OCI-LY3 (cell line): ENCODE results near the gene PPM1N.

Experiments
- H2AFZ ChIP-seq: fragments of 200-600, 300-600 bp; shearing (Covaris generic); 2 replicates; pipeline ENCODE4 v1.6.0; 2014; ENCODE audit warnings: antibody characterized with exemption, low read depth, low read length
- H3K27ac ChIP-seq: fragments of 200-600, 300-600 bp; sonication (generic); 2 replicates; pipeline ENCODE4 v1.5.1; 2014; ENCODE audit warnings: mild to moderate bottlenecking, low read length, moderate library complexity, mixed read lengths
- H3K27me3 ChIP-seq: fragments of 200-600, 300-600 bp; sonication (generic); 2 replicates; pipeline ENCODE4 v1.6.1; 2014; ENCODE audit warnings: low read depth, low read length, mixed read lengths
- H3K36me3 ChIP-seq: fragments of 200-600, 300-600 bp; sonication (generic); replicated peaks from 2 replicates; pipeline ENCODE3; 2014; ENCODE audit warnings: low read depth, low read length, mixed read lengths
- H3K4me1 ChIP-seq: fragments of 300-600, 200-600 bp; sonication (generic); 2 replicates; pipeline ENCODE4 v1.6.1; 2014; ENCODE audit warnings: low read length, mixed read lengths
- H3K4me2 ChIP-seq: fragments of 200-600, 300-600 bp; sonication (generic); 2 replicates; pipeline ENCODE4 v1.6.1; 2014; ENCODE audit warnings: low read length, mixed read lengths
- H3K4me3 ChIP-seq: fragments of 300-600, 200-600 bp; sonication (generic); 2 replicates; pipeline ENCODE4 v1.5.1; 2014; ENCODE audit warnings: antibody characterized with exemption, mild to moderate bottlenecking, low read length, moderate library complexity
- H3K79me2 ChIP-seq: fragments of 300-600, 200-600 bp; shearing (Covaris generic); 2 replicates; pipeline ENCODE4 v1.6.1; 2014; ENCODE audit warnings: mild to moderate bottlenecking, low read length, mixed read lengths
- H3K9ac ChIP-seq: fragments of 300-600, 200-600 bp; shearing (Covaris generic); 2 replicates; pipeline ENCODE4 v1.6.0; 2014; ENCODE audit warnings: mild to moderate bottlenecking, low read length, moderate library complexity
- H3K9me3 ChIP-seq: fragments of 200-600, 300-600 bp; shearing (Covaris generic); 2 replicates; pipeline ENCODE4 v1.6.1; 2014; ENCODE audit warnings: low read length, mixed read lengths; ENCODE audit not compliant: insufficient read depth
- H4K20me1 ChIP-seq: fragments of 200-600, 300-600 bp; sonication (generic); 2 replicates; pipeline ENCODE4 v1.6.1; 2016; ENCODE audit warnings: low read length, mixed read lengths; ENCODE audit not compliant: insufficient read depth
- CTCF ChIP-seq: fragments of 200-600, 300-600 bp; sonication (generic); IDR thresholded peaks from 2 replicates; pipeline ENCODE4 v1.5.1; 2014; ENCODE audit warnings: antibody characterized with exemption, low read length, low read depth
- EZH2phosphoT487 ChIP-seq: fragments of 200-600 bp; shearing (Covaris generic); IDR thresholded peaks from 2 replicates; pipeline ENCODE4 v1.6.1; 2018; ENCODE audit warnings: antibody characterized with exemption, mixed run types, low read depth

The PPM1N gene

GRCh38 chr19:45531349-45531748 lies 33.1 kb downstream of the PPM1N start:
- Histone ChIP-seq H3K4me3 (no peak overlapping the region), H3K9ac (no peak overlapping the region)

DNA sequence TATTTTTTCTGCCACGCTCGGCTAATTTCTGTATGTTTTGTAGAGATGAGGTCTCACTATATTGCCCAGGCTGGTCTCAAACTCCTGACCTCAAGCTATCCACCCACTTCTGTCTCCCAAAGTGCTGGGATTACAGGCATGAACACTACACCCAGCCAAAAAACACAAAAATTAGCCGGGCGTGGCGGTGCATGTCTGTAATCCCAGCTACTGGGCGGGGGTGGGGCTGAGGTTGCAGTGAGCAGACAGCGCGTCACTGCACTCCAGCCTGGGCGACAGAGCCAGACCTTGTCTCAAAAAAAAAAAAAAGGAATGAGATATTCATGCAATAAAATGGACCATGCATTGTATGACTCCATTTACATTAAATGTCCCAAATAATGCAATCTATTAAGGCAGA lies 41.2 kb downstream of the PPM1N start:
- no peaks in the 10 kb centered on the region for H4K20me1 ChIP-seq
- no peaks in the 10 kb centered on the region for H3K79me2 ChIP-seq
- H3K4me2 ChIP-seq: no peak overlapping the region
- no peak overlapping the region for H3K27ac ChIP-seq
- H3K4me3 ChIP-seq: no peak overlapping the region
- TF ChIP-seq CTCF (no peak), EZH2phosphoT487 (no peak)
- no peak overlapping the region for H3K9ac ChIP-seq
- H3K27me3 ChIP-seq: no peaks in the 10 kb centered on the region
- H3K4me1 ChIP-seq: peaks cover 8% of the 10 kb centered on the region
- H3K9me3 ChIP-seq: 0 out of 2 replicates have a peak, but pooled peaks cover 5% of the 10 kb centered on the region
- H2AFZ ChIP-seq: no peak overlapping the region
- no peaks in the 10 kb centered on the region for H3K36me3 ChIP-seq

More at GRCh38 chr19:45531349-45531748, 33.1 kb downstream of the PPM1N start:
- Histone ChIP-seq H3K9me3 (no peaks in the 10 kb centered on the region), H3K4me1 (peaks cover 3% of the 10 kb centered on the region; the same call in 1 of the 2 replicates), H3K79me2 (no peaks in the 10 kb centered on the region), H3K27ac (no peak overlapping the region), H3K27me3 (no peaks in the 10 kb centered on the region), H3K36me3 (peaks cover 44% of the 10 kb centered on the region), H2AFZ (no peak overlapping the region), H4K20me1 (no peaks in the 10 kb centered on the region), H3K4me2 (no peak overlapping the region)
- no peak for TF ChIP-seq CTCF
- no peak for TF ChIP-seq EZH2phosphoT487

GRCh38 chr19:45542234-45542668 lies 44.0 kb downstream of the PPM1N start:
- no peaks in the 10 kb centered on the region for H3K79me2 ChIP-seq
- H3K4me2 ChIP-seq: no peak overlapping the region
- peaks cover 8% of the 10 kb centered on the region for H3K4me1 ChIP-seq
- no peak overlapping the region for H3K4me3 ChIP-seq
- no peaks in the 10 kb centered on the region for H3K27me3 ChIP-seq
- H3K36me3 ChIP-seq: no peaks in the 10 kb centered on the region
- no peak for TF ChIP-seq EZH2phosphoT487
- TF ChIP-seq CTCF: no peak
- H3K9ac ChIP-seq: no peak overlapping the region
- no peaks in the 10 kb centered on the region for H4K20me1 ChIP-seq
- no peak overlapping the region for H2AFZ ChIP-seq
- 0 out of 2 replicates have a peak, but pooled peaks cover 5% of the 10 kb centered on the region for H3K9me3 ChIP-seq
- no peak overlapping the region for H3K27ac ChIP-seq

GRCh38 chr19:45547211-45547770 lies 49.0 kb downstream of the PPM1N start:
- no peak overlapping the region for H3K4me3 ChIP-seq
- no peak overlapping the region for H3K27ac ChIP-seq
- no peak overlapping the region for H3K4me2 ChIP-seq

More at GRCh38 chr19:45547211-45547770, 49.0 kb downstream of the PPM1N start:
- Histone ChIP-seq H3K79me2 (no peaks in the 10 kb centered on the region), H3K36me3 (no peaks in the 10 kb centered on the region), H3K4me1 (peaks cover 8% of the 10 kb centered on the region), H3K9ac (no peak overlapping the region), H3K27me3 (no peaks in the 10 kb centered on the region), H4K20me1 (no peaks in the 10 kb centered on the region), H2AFZ (no peak overlapping the region), H3K9me3 (no peaks in the 10 kb centered on the region)
- TF ChIP-seq CTCF (no peak), EZH2phosphoT487 (no peak)
